ENCODE results near the gene CHRNA9.

Gene CHRNA9

GRCh38 chr4:40308528-40309122 lies 26.5 kb upstream of the CHRNA9 start:
- DNase-seq (ENCODE audit: low spot score) = no peak

GRCh38 chr4:40309250-40309774 lies 25.8 kb upstream of the CHRNA9 start:
- peak; percentile 85 for DNase-seq (ENCODE audit: low spot score)

- no peak for DNase-seq (ENCODE audit: low spot score)
Measured at GRCh38 chr4:40310225-40310624, 24.9 kb upstream of the CHRNA9 start.

GRCh38 chr4:40311811-40312346 lies 23.3 kb upstream of the CHRNA9 start:
- no peak for DNase-seq (ENCODE audit: low spot score)

- no peak for DNase-seq (ENCODE audit: low spot score)
Measured at GRCh38 chr4:40314951-40315350, 20.2 kb upstream of the CHRNA9 start.

- no peak for DNase-seq (ENCODE audit: low spot score)
Measured at GRCh38 chr4:40316333-40316781, 18.8 kb upstream of the CHRNA9 start.

- peak; percentile 73 for DNase-seq (ENCODE audit: low spot score)
Measured at GRCh38 chr4:40316782-40317635, 18.1 kb upstream of the CHRNA9 start.

- DNase-seq (ENCODE audit: low spot score) = no peak
Measured at GRCh38 chr4:40317916-40318658, 17.0 kb upstream of the CHRNA9 start.

- DNase-seq (ENCODE audit: low spot score) = no peak
Measured at GRCh38 chr4:40321574-40322275, 13.4 kb upstream of the CHRNA9 start.

- no peak for DNase-seq (ENCODE audit: low spot score)
Measured at GRCh38 chr4:40322811-40323210, 12.3 kb upstream of the CHRNA9 start.

GRCh38 chr4:40323866-40324265 lies 11.3 kb upstream of the CHRNA9 start:
- peak; percentile 31 for DNase-seq (ENCODE audit: low spot score)

- no peak for DNase-seq (ENCODE audit: low spot score)
Measured at GRCh38 chr4:40325406-40326019, 9.6 kb upstream of the CHRNA9 start.

- no peak for DNase-seq (ENCODE audit: low spot score)
Measured at GRCh38 chr4:40327340-40327739, 7.8 kb upstream of the CHRNA9 start.

GRCh38 chr4:40328383-40328782 lies 6.8 kb upstream of the CHRNA9 start:
- no peak for DNase-seq (ENCODE audit: low spot score)

- no peak for DNase-seq (ENCODE audit: low spot score)
Measured at GRCh38 chr4:40329805-40330204, 5.3 kb upstream of the CHRNA9 start.

- DNase-seq (ENCODE audit: low spot score) = no peak
Measured at GRCh38 chr4:40330536-40330935, 4.6 kb upstream of the CHRNA9 start.

GRCh38 chr4:40331101-40331745 lies 3.9 kb upstream of the CHRNA9 start:
- DNase-seq (ENCODE audit: low spot score) = no peak

GRCh38 chr4:40331961-40332360 lies 3.2 kb upstream of the CHRNA9 start:
- DNase-seq (ENCODE audit: low spot score) = no peak

- DNase-seq (ENCODE audit: low spot score) = no peak
Measured at GRCh38 chr4:40333921-40334352, 1.2 kb upstream of the CHRNA9 start.

GRCh38 chr4:40335525-40335894 lies 377 bp downstream of the CHRNA9 start:
- no peak for DNase-seq (ENCODE audit: low spot score)

- no peak for DNase-seq (ENCODE audit: low spot score)
Measured at GRCh38 chr4:40337051-40337450, 1.9 kb downstream of the CHRNA9 start.
